Loucy (cell line): ENCODE data around the gene PEX14.

ENCODE experiments used
- EZH2phosphoT487 ChIP-seq: fragments of 200-600 bp; IDR thresholded peaks from 2 replicates; pipeline ENCODE4 v1.6.1; 2018; ENCODE audit warnings: antibody characterized with exemption, mild to moderate bottlenecking, moderate library complexity, borderline replicate concordance
- TF ChIP-seq, protein P1 (sequence below): fragments of 200-600 bp; sonication (generic); conservative IDR thresholded peaks from 2 replicates; pipeline ENCODE4 v1.5.1; 2014; ENCODE audit warnings: mild to moderate bottlenecking, antibody characterized with exemption, low read length

GRCh38 chr1:10652626-10653025 is 177.9 kb downstream of the PEX14 start:
- TF ChIP-seq, protein P1, sequence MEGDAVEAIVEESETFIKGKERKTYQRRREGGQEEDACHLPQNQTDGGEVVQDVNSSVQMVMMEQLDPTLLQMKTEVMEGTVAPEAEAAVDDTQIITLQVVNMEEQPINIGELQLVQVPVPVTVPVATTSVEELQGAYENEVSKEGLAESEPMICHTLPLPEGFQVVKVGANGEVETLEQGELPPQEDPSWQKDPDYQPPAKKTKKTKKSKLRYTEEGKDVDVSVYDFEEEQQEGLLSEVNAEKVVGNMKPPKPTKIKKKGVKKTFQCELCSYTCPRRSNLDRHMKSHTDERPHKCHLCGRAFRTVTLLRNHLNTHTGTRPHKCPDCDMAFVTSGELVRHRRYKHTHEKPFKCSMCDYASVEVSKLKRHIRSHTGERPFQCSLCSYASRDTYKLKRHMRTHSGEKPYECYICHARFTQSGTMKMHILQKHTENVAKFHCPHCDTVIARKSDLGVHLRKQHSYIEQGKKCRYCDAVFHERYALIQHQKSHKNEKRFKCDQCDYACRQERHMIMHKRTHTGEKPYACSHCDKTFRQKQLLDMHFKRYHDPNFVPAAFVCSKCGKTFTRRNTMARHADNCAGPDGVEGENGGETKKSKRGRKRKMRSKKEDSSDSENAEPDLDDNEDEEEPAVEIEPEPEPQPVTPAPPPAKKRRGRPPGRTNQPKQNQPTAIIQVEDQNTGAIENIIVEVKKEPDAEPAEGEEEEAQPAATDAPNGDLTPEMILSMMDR: no peak
- TF ChIP-seq EZH2phosphoT487: no peak
